ENCODE data around the gene TLR10.
"Not testable (repeated sequence)": the region's sequence is repeated elsewhere in the genome, so short reads cannot be mapped to it uniquely, and the experiment has no call there.

TLR10 gene

GRCh38 chr4:38782452-38783108 is at the start of gene TLR10:
TSS of gene TLR10 (minus strand) at chr4:38782990. CDS start at chr4:38775590, 7,400 bp downstream.
- peak in 1 of 2 donors; percentile 48 for DNase-seq (ENCODE audit: low read depth in 1 of 2, low spot score in 1 of 2)

- DNase-seq (ENCODE audit: low read depth in 1 of 2, low spot score in 1 of 2): no peak
Measured at GRCh38 chr4:38832206-38832605, 49.4 kb upstream of the TLR10 start.

- DNase-seq (ENCODE audit: low read depth in 1 of 2, low spot score in 1 of 2): no peak
Measured at GRCh38 chr4:38831653-38832052, 48.9 kb upstream of the TLR10 start.

GRCh38 chr4:38829237-38829636 is 46.4 kb upstream of the TLR10 start:
- no peak for DNase-seq (ENCODE audit: low read depth in 1 of 2, low spot score in 1 of 2)

- DNase-seq (ENCODE audit: low read depth in 1 of 2, low spot score in 1 of 2): no peak
Measured at GRCh38 chr4:38823766-38824165, 41.0 kb upstream of the TLR10 start.

- no peak for DNase-seq (ENCODE audit: low read depth in 1 of 2, low spot score in 1 of 2)
Measured at GRCh38 chr4:38822748-38823303, 40.0 kb upstream of the TLR10 start.

GRCh38 chr4:38821739-38822138 is 38.9 kb upstream of the TLR10 start:
- no peak for DNase-seq (ENCODE audit: low read depth in 1 of 2, low spot score in 1 of 2)

- DNase-seq (ENCODE audit: low read depth in 1 of 2, low spot score in 1 of 2): no peak
Measured at GRCh38 chr4:38820329-38821061, 37.7 kb upstream of the TLR10 start.

- DNase-seq (ENCODE audit: low read depth in 1 of 2, low spot score in 1 of 2): no peak
Measured at GRCh38 chr4:38819569-38819968, 36.8 kb upstream of the TLR10 start.

- no peak for DNase-seq (ENCODE audit: low read depth in 1 of 2, low spot score in 1 of 2)
Measured at GRCh38 chr4:38818441-38818976, 35.7 kb upstream of the TLR10 start.

- DNase-seq (ENCODE audit: low read depth in 1 of 2, low spot score in 1 of 2): no peak
Measured at GRCh38 chr4:38815885-38816782, 33.3 kb upstream of the TLR10 start.

- DNase-seq (ENCODE audit: low read depth in 1 of 2, low spot score in 1 of 2): no peak
Measured at GRCh38 chr4:38814386-38814785, 31.6 kb upstream of the TLR10 start.

- no peak for DNase-seq (ENCODE audit: low read depth in 1 of 2, low spot score in 1 of 2)
Measured at GRCh38 chr4:38811297-38811696, 28.5 kb upstream of the TLR10 start.

GRCh38 chr4:38807462-38807861 is 24.7 kb upstream of the TLR10 start:
- not testable (repeated sequence) for DNase-seq (ENCODE audit: low read depth in 1 of 2, low spot score in 1 of 2)

- DNase-seq (ENCODE audit: low read depth in 1 of 2, low spot score in 1 of 2): not testable (repeated sequence)
Measured at GRCh38 chr4:38806251-38806650, 23.5 kb upstream of the TLR10 start.

- DNase-seq (ENCODE audit: low read depth in 1 of 2, low spot score in 1 of 2): no peak
Measured at GRCh38 chr4:38805530-38806145, 22.8 kb upstream of the TLR10 start.

- no peak for DNase-seq (ENCODE audit: low read depth in 1 of 2, low spot score in 1 of 2)
Measured at GRCh38 chr4:38804654-38805295, 22.0 kb upstream of the TLR10 start, which contains the start of gene TLR1. TSS of gene TLR1 (minus strand) at chr4:38804791. CDS start at chr4:38798831, 5,960 bp downstream.

GRCh38 chr4:38803833-38804653 is 21.3 kb upstream of the TLR10 start:
- DNase-seq (ENCODE audit: low read depth in 1 of 2, low spot score in 1 of 2): peak in 1 of 2 donors; percentile 38

Measured in activated CD4-positive, alpha-beta T cell treated with anti-CD3 and anti-CD28 coated beads, Interleukin-2, amount 50 U/mL, for 24 hours (primary cell).